ENCODE data around the gene SFTPB.
"Not testable (repeated sequence)": the region's sequence is repeated elsewhere in the genome, so short reads cannot be mapped to it uniquely, and the experiment has no call there.

GRCh38 chr2:85657399-85657798 lies 10.6 kb downstream of the SFTPB start:
- not testable (repeated sequence) for TF ChIP-seq CTCF (conservative IDR thresholded peaks at IDR 0.05; ENCODE audit: low read length); EZH2phosphoT487 (IDR thresholded peaks at IDR 0.05; ENCODE audit: borderline replicate concordance, low read depth, low read length)
